GM06990 (cell line): ENCODE measurements around the gene ALK.

Experiments used
- DNase-seq: peaks from one replicate; pipeline ENCODE4 v3.0.0-alpha.2; 2011; ENCODE audit not compliant: insufficient read length; ENCODE audit errors: extremely low read depth
- H3K27me3 ChIP-seq: replicated peaks from 2 replicates; pipeline ENCODE4 v1.6.0; 2011; ENCODE audit warnings: low read length; ENCODE audit not compliant: control insufficient read depth, insufficient read depth
- H3K36me3 ChIP-seq: 2 replicates; pipeline ENCODE4 v1.5.1; 2011; ENCODE audit warnings: low read length; ENCODE audit not compliant: control insufficient read depth, insufficient read depth
- H3K4me3 ChIP-seq: replicated peaks from 2 replicates; pipeline ENCODE4 v1.5.1; 2011; ENCODE audit warnings: low read depth, mild to moderate bottlenecking, control low read depth, low read length
- CTCF ChIP-seq: IDR thresholded peaks from 2 replicates; pipeline ENCODE4 v1.5.1; 2011; ENCODE audit warnings: low read length, control low read depth, mild to moderate bottlenecking, inconsistent platforms; ENCODE audit not compliant: insufficient read depth, poor library complexity, severe bottlenecking

The ALK gene

GRCh38 chr2:29394981-29395350 lies 526.4 kb downstream of the ALK start:
- Histone ChIP-seq H3K36me3 (no peaks in the 10 kb centered on the region), H3K27me3 (no peaks in the 10 kb centered on the region; the same call in 1 of the 2 replicates), H3K4me3 (no peak overlapping the region)
- DNase-seq: no peak
- no peak for TF ChIP-seq CTCF

GRCh38 chr2:29394311-29394980 lies 526.9 kb downstream of the ALK start:
- no peak for DNase-seq
- no peak for TF ChIP-seq CTCF
- Histone ChIP-seq H3K36me3 (no peaks in the 10 kb centered on the region), H3K4me3 (no peak overlapping the region), H3K27me3 (no peaks in the 10 kb centered on the region; the same call in 1 of the 2 replicates)

- H3K36me3 ChIP-seq: no peaks in the 10 kb centered on the region
- H3K27me3 ChIP-seq: no peaks in the 10 kb centered on the region; the same call in 1 of the 2 replicates
- no peak overlapping the region for H3K4me3 ChIP-seq
- TF ChIP-seq CTCF: no peak
- no peak for DNase-seq
Measured at GRCh38 chr2:29393676-29394075, 527.7 kb downstream of the ALK start.

GRCh38 chr2:29392774-29393173 lies 528.6 kb downstream of the ALK start:
- no peak for TF ChIP-seq CTCF
- Histone ChIP-seq H3K4me3 (no peak overlapping the region), H3K27me3 (no peaks in the 10 kb centered on the region; the same call in 1 of the 2 replicates), H3K36me3 (no peaks in the 10 kb centered on the region)
- DNase-seq: no peak

- no peak for TF ChIP-seq CTCF
- no peak overlapping the region for H3K4me3 ChIP-seq
- DNase-seq: no peak
- no peaks in the 10 kb centered on the region for H3K36me3 ChIP-seq
- no peaks in the 10 kb centered on the region; the same call in 1 of the 2 replicates for H3K27me3 ChIP-seq
Measured at GRCh38 chr2:29390136-29390535, 531.2 kb downstream of the ALK start.

- Histone ChIP-seq H3K36me3 (no peaks in the 10 kb centered on the region), H3K4me3 (no peak overlapping the region), H3K27me3 (no peaks in the 10 kb centered on the region; the same call in 1 of the 2 replicates)
- TF ChIP-seq CTCF: no peak
- no peak for DNase-seq
Measured at GRCh38 chr2:29389686-29390085, 531.7 kb downstream of the ALK start.
